NCI-H526 treated with DMSO at 0.1 percent for 48 hours (cell line): ENCODE measurements around the gene CYTH4.

Source experiments
- DNase-seq: peaks from one replicate; lab custom pipeline; 2025; lab: John Stamatoyannopoulos, UW

The CYTH4 gene

GRCh38 chr22:37309211-37310074 is 27.1 kb downstream of the CYTH4 start:
- no peak for DNase-seq

GRCh38 chr22:37310075-37310606 is 27.8 kb downstream of the CYTH4 start:
- DNase-seq, result no peak

- DNase-seq, result no peak
These were observed 28.7 kb downstream of the CYTH4 start for GRCh38 chr22:37310815-37311595.

- no peak for DNase-seq
These were observed 29.5 kb downstream of the CYTH4 start for GRCh38 chr22:37311761-37312312.

- no peak for DNase-seq
These were observed 30.4 kb downstream of the CYTH4 start for GRCh38 chr22:37312549-37313183.

GRCh38 chr22:37313376-37314314 is 31.3 kb downstream of the CYTH4 start:
- DNase-seq, result no peak

- DNase-seq, result no peak
These were observed 32.2 kb downstream of the CYTH4 start for GRCh38 chr22:37314315-37315074.

GRCh38 chr22:37316405-37316804 is 34.1 kb downstream of the CYTH4 start:
- no peak for DNase-seq

GRCh38 chr22:37316875-37317371 is 34.6 kb downstream of the CYTH4 start:
- peak; percentile 43 for DNase-seq

- DNase-seq, result no peak
These were observed 35.4 kb downstream of the CYTH4 start for GRCh38 chr22:37317698-37318210.

GRCh38 chr22:37318364-37319109 is 36.2 kb downstream of the CYTH4 start:
- DNase-seq, result no peak

- DNase-seq, result no peak
These were observed 37.2 kb downstream of the CYTH4 start for GRCh38 chr22:37319469-37319868.

- peak; percentile 60 for DNase-seq
These were observed 38.7 kb downstream of the CYTH4 start for GRCh38 chr22:37320726-37321677.

- no peak for DNase-seq
These were observed 42.2 kb downstream of the CYTH4 start for GRCh38 chr22:37324340-37325038.

GRCh38 chr22:37325039-37325395 is 42.7 kb downstream of the CYTH4 start:
- DNase-seq, result no peak

- DNase-seq, result no peak
These were observed 44.4 kb downstream of the CYTH4 start for GRCh38 chr22:37326726-37327125.

GRCh38 chr22:37328017-37328416 is 45.7 kb downstream of the CYTH4 start:
- no peak for DNase-seq
